Measurements from ENCODE around the gene ZNF160.
"Not testable (repeated sequence)": the region's sequence is repeated elsewhere in the genome, so short reads cannot be mapped to it uniquely, and the experiment has no call there.

ZNF160 gene

DNA sequence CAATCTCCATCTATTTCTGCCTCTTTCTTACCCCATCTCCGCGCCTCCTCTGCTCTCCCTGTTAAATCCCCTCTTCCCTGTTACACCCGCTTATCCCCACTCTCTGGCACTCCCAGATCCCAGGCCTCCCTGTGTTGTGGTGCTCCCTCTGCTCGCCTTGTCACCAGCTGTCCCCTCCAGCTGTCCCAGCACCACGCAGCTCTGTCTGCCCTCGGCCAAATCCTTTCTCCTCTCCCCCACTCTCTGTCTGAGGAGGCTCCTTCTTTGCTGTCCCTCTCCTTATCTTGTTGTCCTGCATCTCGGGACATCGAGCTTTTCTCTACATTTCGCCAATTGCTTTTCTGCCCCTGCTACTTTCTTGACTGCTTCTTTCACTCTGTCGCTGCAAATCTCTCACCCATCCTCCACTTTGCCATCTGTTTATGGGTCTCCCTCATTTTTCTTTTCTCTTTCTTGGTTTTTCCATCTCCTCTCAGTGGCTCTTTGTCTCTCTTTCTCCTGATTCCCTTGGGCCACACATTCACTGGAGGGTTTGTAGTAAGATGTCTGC is 941 bp downstream of the ZNF160 start:
- TF ChIP-seq CTCF (conservative IDR thresholded peaks at IDR 0.05; ENCODE audit: low read depth, low read length), result no peak
- DNase-seq (ENCODE audit: low read depth), result no peak

GRCh38 chr19:53101518-53101917 is 1.7 kb downstream of the ZNF160 start:
- TF ChIP-seq CTCF (conservative IDR thresholded peaks at IDR 0.05; ENCODE audit: low read depth, low read length), result no peak
- peak; percentile 29 for DNase-seq (ENCODE audit: low read depth)
- peak overlapping the region; percentile 96 for H3K4me3 ChIP-seq (ENCODE audit: low read depth, low read length)

More for the DNA sequence above, 941 bp downstream of the ZNF160 start:
- H3K4me3 ChIP-seq (ENCODE audit: low read depth, low read length), result peak overlapping the region; percentile 96

DNA sequence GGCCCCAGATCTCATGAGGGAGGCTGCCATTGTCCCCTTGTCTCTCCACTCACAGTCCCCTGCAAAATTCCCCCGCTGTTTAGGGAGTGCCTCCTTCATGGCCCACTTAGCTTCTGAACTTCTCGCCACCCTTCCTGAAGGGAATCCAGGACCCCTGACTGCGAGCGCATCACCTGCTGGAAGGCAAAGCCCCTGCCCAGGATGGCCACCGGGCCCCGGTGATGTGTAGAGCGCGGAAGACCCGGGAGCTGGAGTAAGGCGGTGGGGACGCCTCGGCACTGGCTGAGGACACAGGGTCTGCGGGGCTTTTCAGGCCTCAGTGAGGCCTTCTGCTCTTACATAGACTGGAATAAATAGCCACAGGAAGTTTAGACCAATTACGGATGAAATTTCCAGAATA is 4.7 kb downstream of the ZNF160 start:
- not testable (repeated sequence) for H3K4me3 ChIP-seq (ENCODE audit: low read depth, low read length)

GRCh38 chr19:53096982-53097690 is 6.1 kb downstream of the ZNF160 start:
- peak; percentile 63 for DNase-seq (ENCODE audit: low read depth)
- not testable (repeated sequence) for H3K4me3 ChIP-seq (ENCODE audit: low read depth, low read length)

More for the DNA sequence above, 4.7 kb downstream of the ZNF160 start:
- DNase-seq (ENCODE audit: low read depth), result not testable (repeated sequence)

DNA sequence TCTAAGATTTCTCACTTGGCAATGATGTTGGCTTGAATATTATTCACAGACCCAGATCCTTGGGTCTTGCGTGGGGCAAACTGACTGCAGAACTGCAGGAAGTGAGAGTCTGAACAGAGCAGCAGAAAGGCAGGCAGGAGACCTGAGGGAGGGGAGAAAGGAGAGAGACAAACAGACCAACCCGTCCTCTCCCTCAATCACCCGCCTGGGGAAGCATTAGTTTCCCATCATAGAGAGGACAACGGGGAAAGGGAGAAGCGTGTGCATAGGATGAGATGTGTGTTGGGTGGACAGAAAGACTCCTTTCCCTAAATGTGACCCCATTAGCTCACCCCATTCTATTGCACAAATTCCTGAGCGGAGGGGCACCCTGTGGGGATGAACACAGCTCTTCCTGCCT is 6.6 kb downstream of the ZNF160 start:
- DNase-seq (ENCODE audit: low read depth); H3K4me3 ChIP-seq (ENCODE audit: low read depth, low read length): not testable (repeated sequence)

GRCh38 chr19:53094754-53095575 is 8.3 kb downstream of the ZNF160 start:
- H3K4me3 ChIP-seq (ENCODE audit: low read depth, low read length), result no peak overlapping the region
- TF ChIP-seq CTCF (conservative IDR thresholded peaks at IDR 0.05; ENCODE audit: low read depth, low read length), result no peak
- no peak for DNase-seq (ENCODE audit: low read depth)

DNA sequence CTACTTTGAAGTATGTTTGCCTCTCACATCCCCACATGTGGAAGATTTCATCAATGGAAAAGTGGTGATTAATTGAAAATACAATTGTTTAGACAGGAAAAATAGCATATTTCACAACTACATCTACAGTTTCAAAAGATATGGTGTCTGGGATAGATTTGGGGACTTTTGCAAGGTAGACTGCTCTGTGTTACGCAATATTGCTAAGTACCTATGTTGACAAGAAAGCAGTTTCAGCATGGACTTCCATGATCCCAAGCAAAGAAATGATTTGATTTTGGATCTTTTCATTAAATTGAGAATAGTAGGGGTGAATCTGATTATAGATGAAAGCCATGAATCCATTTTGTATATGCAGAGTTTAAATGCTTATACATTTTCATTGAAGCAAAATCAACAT is 10.5 kb downstream of the ZNF160 start:
- H3K4me3 ChIP-seq (ENCODE audit: low read depth, low read length), result no peak overlapping the region
- TF ChIP-seq CTCF (conservative IDR thresholded peaks at IDR 0.05; ENCODE audit: low read depth, low read length), result no peak
- no peak for DNase-seq (ENCODE audit: low read depth)

- peak; percentile 71 for DNase-seq (ENCODE audit: low read depth)
- H3K4me3 ChIP-seq (ENCODE audit: low read depth, low read length), result no peak overlapping the region
- no peak for TF ChIP-seq CTCF (conservative IDR thresholded peaks at IDR 0.05; ENCODE audit: low read depth, low read length)
These were observed 11.6 kb downstream of the ZNF160 start for GRCh38 chr19:53091413-53092254.

Data from choroid plexus epithelial cell (primary cell).